ENCODE measurements around the gene ATP5F1D. TPM values are rescaled to one million over a fixed set of nuclear protein-coding genes. Genes with fewer than 3 reads are reported as not detected.

The ATP5F1D gene
- total and polyA plus RNA-seq, 2 of the 8 experiments (the other 6 are each of a cell fraction or from before 2014, with no cell fraction given): 174 to 249 TPM

GRCh38 chr19:1250437-1251260, 9.1 kb downstream of the ATP5F1D start (continued):
- no peak for TF ChIP-seq USF2 (IDR thresholded peaks at IDR 0.05; ENCODE audit: low read length)
- no peak for TF ChIP-seq BCL11A (IDR thresholded peaks at IDR 0.05; ENCODE audit: low read depth in 2 of 2, low read length in 2 of 2)
- TF ChIP-seq KDM5A (IDR thresholded peaks at IDR 0.05; ENCODE audit: low read length): no peak
- TF ChIP-seq RFX5 (IDR thresholded peaks at IDR 0.05; ENCODE audit: borderline replicate concordance, low read depth, low read length): no peak
- peak; percentile 7 for TF ChIP-seq KDM4A (IDR thresholded peaks at IDR 0.05; ENCODE audit: low read depth, low read length, severe bottlenecking)
- no peak for TF ChIP-seq SAP30 (IDR thresholded peaks at IDR 0.05; ENCODE audit: insufficient read depth, insufficient replicate concordance, low read length)
- no peak for TF ChIP-seq ATF2 (IDR thresholded peaks at IDR 0.05; ENCODE audit: low read length)
- TF ChIP-seq KDM1A (IDR thresholded peaks at IDR 0.05; ENCODE audit: borderline replicate concordance, low read length): peak; percentile 68; the same call in 1 of the 2 replicates

All from H1 (cell line).